Stimulated activated CD4-positive, alpha-beta T cell treated with anti-CD3 and anti-CD28 coated beads, TNF-alpha, amount 100 ng/mL, for 4 hours (primary cell): ENCODE data around the gene RPL7A.

Source experiments
- DNase-seq, 3 experiments: peaks; one replicate each; pipeline ENCODE4 v3.0.0-alpha.2; 2020; ENCODE audit warnings: low read depth in 3 of 3

Gene RPL7A

GRCh38 chr9:133347515-133347984, 468 bp upstream of the RPL7A start:
- peak in 1 of 3 experiments; percentile 24 for DNase-seq

- DNase-seq: no peak
Observed at GRCh38 chr9:133348718-133349573, 928 bp downstream of the RPL7A start.

- no peak for DNase-seq
Observed at GRCh38 chr9:133349965-133350616, 2.1 kb downstream of the RPL7A start.

- no peak for DNase-seq
Observed at GRCh38 chr9:133351526-133351907, 3.5 kb downstream of the RPL7A start.

GRCh38 chr9:133351908-133352634, 4.1 kb downstream of the RPL7A start:
- DNase-seq: no peak

GRCh38 chr9:133352635-133353340, 4.8 kb downstream of the RPL7A start:
- DNase-seq: no peak

- no peak for DNase-seq
Observed at GRCh38 chr9:133353548-133353947, 5.5 kb downstream of the RPL7A start.

GRCh38 chr9:133354766-133355165, 6.7 kb downstream of the RPL7A start:
- DNase-seq: no peak

GRCh38 chr9:133355881-133356357, 7.9 kb downstream of the RPL7A start:
- DNase-seq: no peak

GRCh38 chr9:133356391-133357091, 8.5 kb downstream of the RPL7A start, which contains the start of the genes SURF1 and SURF2:
Gene SURF1, minus strand, starts transcription at chr9:133356487. Its CDS starts 34 bp downstream, at chr9:133356453.
Gene SURF2, plus strand, starts transcription at chr9:133356550. Its CDS starts 43 bp downstream, at chr9:133356593.
- DNase-seq: peak; percentile 80 to 85 (median 83)

GRCh38 chr9:133357656-133358055, 9.6 kb downstream of the RPL7A start:
- DNase-seq: no peak

GRCh38 chr9:133359399-133360175, 11.6 kb downstream of the RPL7A start:
- no peak for DNase-seq

- no peak for DNase-seq
Observed at GRCh38 chr9:133360400-133361393, 12.7 kb downstream of the RPL7A start.

- DNase-seq: no peak
Observed at GRCh38 chr9:133361507-133362092, 13.6 kb downstream of the RPL7A start.

- DNase-seq: no peak
Observed at GRCh38 chr9:133362359-133363044, 14.5 kb downstream of the RPL7A start.

- no peak for DNase-seq
Observed at GRCh38 chr9:133366435-133366834, 18.4 kb downstream of the RPL7A start.

- DNase-seq: no peak
Observed at GRCh38 chr9:133367221-133367620, 19.2 kb downstream of the RPL7A start.

- DNase-seq: no peak
Observed at GRCh38 chr9:133367778-133368177, 19.8 kb downstream of the RPL7A start.
